DMS114 treated with DMSO at 0.1 percent for 48 hours (cell line): ENCODE data around the gene TTC39C.
"Not testable (repeated sequence)": the region's sequence is repeated elsewhere in the genome, so short reads cannot be mapped to it uniquely, and the experiment has no call there.

ENCODE experiments used
- DNase-seq: peaks from one replicate; lab custom pipeline; 2025; ENCODE audit not compliant: unreplicated experiment; lab: John Stamatoyannopoulos, UW

The TTC39C gene

DNA sequence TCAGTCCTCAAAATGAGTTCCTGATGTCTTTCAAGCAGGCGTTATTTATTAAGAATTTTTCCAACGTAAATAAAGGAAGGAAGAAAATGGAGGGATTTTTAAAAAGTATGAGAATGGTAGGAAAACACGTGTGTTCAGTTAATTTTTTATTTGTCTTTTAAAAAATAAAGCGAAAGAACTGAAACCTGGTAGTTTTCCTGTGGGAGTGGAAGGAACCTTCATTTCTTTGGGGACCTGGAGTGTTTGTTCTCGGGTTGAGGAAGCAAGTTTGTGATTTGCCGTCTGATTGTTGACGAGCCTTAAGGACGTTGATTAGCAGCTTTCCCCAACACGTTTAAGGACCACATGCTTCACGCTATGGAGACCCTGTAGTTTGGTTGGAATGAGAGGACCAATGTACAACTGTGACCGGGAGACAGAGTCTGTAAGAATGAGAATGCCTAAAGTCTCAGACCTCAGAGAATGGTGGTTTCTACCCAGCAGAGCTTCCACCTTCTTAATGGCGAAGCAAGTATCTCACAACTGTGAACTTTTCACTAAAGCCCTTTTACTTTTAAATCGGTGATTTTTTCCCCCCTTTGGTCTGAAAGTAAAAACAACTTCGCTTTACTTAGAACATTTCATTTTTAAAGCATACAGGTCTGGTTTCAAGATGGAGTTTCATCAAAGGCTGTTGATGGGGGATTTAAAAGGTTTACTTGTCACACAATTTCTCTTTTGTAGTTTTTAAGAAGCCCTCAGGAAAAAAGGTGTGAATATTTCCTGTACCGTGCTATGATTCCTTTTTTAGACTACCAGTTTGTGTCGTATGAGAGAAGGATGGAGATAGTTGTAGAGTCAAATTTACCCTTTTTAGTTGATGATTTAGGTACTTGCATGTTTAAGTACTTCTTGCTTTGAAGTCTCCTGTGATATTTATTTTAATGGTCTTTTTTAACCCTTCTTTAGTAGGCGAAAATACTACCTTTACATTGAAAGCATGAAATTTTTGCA lies 1.4 kb downstream of the TTC39C start:
- no peak for DNase-seq

DNA sequence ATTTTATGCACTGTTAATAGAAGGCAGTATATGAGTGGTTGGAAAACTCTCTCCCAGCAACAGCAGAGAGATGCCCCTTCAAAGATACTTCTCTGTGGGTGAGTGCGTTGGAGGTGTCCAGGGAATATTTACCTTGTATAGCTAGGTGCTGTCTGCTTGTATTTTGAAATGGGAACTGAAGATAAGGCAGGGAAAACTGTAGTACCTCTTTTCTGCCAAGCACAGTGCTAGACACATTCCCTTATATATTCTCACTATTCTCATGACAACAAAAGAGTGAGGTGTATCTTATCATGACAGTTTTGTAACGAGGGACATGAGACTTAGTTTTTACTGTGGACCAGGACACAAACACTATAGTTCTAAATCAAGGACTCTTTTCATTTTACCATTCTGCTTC lies 2.1 kb downstream of the TTC39C start:
- peak; percentile 34 for DNase-seq

DNA sequence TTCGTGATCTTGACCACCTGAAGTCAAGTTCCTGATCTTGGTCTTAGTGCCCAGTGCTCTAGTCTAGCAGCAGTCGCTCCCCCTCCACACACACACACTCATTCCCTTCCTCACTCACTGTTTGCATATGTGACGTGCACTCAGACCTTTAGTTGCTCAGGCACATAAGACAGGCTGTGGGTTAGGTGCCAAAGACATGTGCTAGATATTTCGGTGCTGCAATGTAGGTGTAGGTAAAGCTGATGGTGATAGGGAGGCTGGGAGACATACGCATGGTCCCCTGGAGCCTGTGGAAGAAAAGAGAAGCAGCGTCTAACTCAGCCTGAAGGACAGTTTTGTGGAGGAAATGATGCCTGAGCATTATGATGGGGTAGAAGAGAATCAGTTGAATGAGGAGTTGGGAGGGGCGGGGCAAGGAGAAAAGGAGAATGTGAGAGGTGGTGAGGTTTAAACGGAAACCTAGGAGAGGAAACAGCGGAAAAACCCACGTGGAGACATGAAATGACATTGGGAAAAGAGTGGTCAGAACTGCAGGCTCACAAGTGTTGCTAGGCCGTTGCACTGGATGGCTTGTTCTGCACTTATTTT lies 3.8 kb downstream of the TTC39C start:
- no peak for DNase-seq

DNA sequence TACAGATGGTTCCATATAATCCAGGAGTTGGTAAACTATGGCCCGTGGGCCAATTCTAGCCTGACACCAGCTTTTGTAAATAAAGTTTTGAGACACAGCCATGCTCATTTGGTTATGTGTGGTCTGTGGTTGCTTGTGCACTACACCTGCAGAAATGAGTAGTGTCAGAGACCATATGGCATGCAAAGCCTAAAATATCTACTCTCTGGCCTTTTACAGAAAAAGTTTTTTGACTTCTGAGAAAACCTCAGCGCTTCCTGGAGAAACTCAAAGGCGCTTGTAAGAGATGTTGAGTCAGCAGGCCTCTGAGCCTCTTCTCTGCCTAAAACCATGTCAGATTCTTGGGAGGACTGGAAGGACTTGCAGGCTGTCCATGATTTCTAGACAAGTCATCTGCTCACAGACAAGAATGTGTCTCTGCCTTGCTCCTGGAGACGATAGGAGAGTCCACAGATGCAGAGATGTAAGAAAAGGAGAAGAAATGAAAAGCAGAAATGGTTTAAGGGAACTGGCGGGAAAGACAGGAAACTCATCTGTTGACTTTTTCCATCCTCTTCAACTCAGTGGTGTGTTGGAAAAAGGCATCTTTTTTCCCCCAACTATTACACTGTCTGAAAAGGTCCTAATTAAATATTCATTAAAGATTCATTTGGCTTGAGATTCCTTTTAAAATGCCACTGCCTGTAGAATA lies 5.2 kb downstream of the TTC39C start:
- DNase-seq, result no peak

- no peak for DNase-seq
These were observed 7.0 kb downstream of the TTC39C start for GRCh38 chr18:24021505-24021904.

DNA sequence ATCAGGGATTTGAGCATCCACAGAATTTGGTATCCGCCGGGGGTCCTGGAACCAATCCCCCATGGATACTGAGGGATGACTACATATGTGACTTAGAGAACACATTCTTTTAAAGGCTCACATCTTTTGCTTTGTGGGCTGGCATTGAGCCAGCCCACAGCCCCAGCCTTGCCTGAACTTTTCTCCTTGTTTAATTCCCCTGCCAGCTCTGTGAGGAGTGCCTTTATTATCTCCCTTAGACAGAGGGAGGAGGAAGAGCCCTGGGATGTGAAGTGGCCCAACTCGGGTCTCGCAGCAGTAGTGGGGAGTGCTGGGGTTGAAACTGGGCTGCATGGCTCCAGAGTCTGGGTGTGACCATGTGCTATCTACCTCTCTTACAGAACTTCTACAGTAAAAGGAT lies 7.6 kb downstream of the TTC39C start:
- DNase-seq, result no peak

DNA sequence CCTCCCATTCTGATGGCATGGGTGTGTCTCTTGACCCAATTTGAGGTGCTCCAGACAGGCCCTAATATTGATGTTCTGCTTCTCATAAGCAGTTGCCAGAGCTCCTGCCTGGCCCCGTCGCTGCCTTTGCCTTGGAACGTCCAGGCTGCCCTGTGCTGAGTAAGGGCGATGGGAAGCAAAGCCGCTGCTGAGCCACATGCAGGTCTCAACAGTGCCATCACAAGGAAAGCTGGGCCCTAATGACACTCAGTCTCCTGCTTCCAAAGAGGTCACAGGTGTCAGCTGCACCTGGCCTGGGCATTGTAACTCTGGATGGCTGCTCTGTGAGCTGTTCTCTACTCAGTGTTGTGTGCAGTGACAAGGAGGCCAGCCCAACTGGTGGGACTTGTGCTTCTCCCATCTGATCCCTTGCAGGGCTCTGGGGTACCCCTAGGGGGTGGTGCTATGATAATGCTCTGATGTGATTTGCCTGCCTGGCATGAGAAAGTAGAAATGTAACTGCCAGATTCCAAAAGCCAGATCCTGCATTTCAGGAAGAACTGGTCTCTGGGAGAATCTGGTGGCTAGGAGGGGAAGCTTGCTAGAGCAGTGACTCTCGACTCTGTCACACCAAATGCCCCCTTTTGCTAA lies 8.7 kb downstream of the TTC39C start:
- DNase-seq, result no peak

DNA sequence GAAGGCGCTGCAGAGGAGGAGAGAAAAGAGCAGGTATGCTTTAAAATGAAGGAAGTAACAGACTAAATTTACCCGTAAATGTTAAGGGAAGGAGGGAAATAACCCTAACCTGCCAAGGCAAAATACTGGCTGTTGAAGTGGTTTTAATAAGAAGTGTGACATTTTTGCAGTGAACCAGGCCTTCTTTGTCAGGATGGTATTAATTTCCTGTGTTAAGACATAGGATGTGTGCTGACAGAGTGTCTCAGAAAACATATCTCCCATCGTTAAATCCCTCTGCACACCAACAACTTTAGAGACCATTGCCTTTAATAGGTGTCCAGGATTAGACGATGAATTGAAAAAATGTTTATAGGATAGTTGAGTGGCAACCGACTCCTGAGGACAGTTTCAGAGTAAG lies 9.9 kb downstream of the TTC39C start:
- no peak for DNase-seq

- no peak for DNase-seq
These were observed 11.9 kb downstream of the TTC39C start for GRCh38 chr18:24026457-24026856.

- no peak for DNase-seq
These were observed 12.7 kb downstream of the TTC39C start for GRCh38 chr18:24027156-24027827.

GRCh38 chr18:24028946-24029345 lies 14.4 kb downstream of the TTC39C start:
- not testable (repeated sequence) for DNase-seq

- DNase-seq, result no peak
These were observed 16.8 kb downstream of the TTC39C start for GRCh38 chr18:24031318-24031717.

- DNase-seq, result no peak
These were observed 17.4 kb downstream of the TTC39C start for GRCh38 chr18:24031916-24032315.

DNA sequence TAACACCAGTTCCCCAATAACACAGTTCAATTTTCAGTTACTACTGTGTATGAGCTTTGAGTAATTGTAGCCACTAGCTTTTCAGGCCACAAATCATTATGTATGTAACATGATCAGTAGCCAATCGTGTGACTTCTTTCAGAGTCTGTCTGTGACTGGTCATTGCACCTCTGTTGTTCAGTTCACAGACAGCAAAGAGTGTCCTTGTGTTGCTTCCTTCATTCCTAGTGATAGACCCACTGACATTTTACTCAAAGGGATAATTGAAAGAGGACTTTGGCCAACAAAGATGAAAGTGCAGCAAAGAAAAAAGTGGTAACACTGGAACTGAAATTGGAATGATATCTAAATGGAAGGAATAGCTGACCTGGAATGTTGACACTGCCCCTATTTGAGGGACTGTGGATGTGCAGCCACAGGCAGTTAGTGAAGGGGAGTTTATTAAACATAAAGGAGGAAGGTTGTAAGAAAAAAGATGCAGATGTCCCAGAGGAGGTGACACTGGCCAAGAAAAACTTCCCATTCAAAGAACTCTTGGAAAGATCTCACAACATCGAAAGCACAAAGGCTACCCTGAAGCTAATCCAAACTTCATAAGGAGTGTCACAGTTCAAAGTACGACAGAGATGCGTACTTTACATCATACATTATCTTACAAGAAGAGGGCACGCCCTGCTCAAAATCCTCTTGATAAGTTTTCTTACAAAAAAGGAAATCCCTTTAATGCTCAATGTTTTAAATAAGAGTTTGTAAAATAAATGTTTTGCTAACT lies 19.3 kb downstream of the TTC39C start:
- no peak for DNase-seq

- no peak for DNase-seq
These were observed 20.8 kb downstream of the TTC39C start for GRCh38 chr18:24035316-24035715.

- DNase-seq, result no peak
These were observed 25.1 kb downstream of the TTC39C start for GRCh38 chr18:24039671-24040070.

DNA sequence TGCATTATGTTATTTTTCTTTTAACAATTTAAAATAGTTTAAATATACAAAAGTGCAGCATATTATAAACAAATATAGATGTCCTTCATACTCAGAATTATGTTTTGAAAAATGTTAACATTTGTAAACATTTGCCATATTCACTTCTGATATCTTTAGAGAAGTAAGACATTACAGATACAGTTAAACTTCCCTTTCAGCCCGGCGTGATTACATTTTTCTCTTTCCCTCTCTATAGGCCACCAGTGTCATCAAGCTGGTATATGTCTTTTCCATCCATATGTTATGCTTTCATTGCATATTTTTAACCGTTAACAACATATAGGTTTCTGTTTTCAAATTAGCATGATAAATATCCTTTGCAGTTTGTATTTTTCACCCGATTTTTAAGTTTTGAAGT lies 27.1 kb downstream of the TTC39C start:
- no peak for DNase-seq

DNA sequence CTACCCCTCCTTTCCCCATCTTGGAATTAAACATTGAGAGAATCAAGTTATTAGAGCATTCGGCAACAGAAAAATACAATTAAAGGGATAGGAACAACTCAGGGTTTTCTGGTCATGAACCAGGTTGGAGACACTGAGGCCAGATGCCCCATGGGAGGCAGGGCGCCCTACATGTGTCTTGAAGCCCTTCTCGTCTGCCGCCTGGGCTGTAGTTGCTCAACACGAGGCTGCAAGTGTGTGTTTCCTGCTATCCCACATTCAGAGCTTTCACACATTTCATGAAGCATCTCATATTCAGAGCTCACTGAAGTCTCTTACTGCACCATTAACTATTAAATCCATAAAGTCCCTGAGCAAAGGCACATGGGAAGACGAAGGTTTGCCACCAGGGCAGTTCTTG lies 28.8 kb downstream of the TTC39C start:
- DNase-seq, result no peak

DNA sequence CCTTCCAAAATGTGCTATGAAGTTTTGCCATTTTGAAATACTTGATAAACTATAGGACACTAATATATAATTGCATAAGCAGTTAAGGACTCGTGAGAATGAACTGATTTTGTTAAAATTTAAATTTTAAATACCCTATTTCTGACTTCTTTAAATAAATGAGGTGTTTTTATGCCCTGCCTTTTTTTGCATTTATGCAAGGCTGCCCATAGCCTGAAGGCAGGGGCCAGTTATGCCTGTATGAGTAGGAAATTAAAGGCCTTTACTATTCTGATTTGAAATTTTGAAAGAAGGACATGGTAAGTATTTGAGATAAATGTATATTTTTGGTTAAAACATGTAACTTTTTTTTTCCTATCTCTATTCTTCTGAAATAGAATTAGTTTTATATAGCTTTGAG lies 33.7 kb downstream of the TTC39C start:
- DNase-seq, result no peak

DNA sequence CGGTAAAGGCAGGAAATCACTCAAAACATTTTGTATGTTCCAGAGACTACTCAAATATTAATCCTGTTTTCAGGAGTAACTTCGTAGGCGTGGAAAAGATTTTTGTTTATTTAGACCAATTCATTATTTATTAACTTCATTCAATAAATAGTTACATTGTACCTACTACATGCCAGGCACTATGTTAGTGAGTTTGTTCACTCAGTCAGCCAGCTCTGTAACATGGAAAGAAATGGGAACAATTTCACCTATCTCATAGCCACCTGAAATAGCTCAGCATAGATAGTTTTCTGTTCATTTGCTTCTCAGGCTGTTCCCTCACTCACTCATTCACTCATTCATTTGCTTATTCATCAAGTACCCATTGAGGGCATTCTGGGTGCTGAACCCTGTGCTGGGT lies 34.6 kb downstream of the TTC39C start:
- no peak for DNase-seq
